Activated CD8-positive, alpha-beta memory T cell treated with anti-CD3 and anti-CD28 coated beads, Interleukin-2, amount 10 ng/mL, durations not matched to agents 7 days and 5 days (primary cell): ENCODE results near the gene S100A14. TPM values are rescaled to one million over a fixed set of nuclear protein-coding genes. Genes with fewer than 3 reads are reported as not detected.

Experiments used
- ATAC-seq: fragments of 150-1000 bp; cut with Tn5 transposase; one replicate; pipeline ENCODE4 v1.10.0; 2021; ENCODE audit warnings: moderate library complexity
- CTCF ChIA-PET: fragments of 350-600 bp; sonication (Branson Sonifier 250); formaldehyde crosslinking; loops from one replicate; lab custom pipeline; 2021; ENCODE audit warnings: antibody characterized with exemption; lab: Charles Lee
- DNase-seq: peaks from one replicate; pipeline ENCODE4 v3.0.0-alpha.2; 2020
- H3K27ac Mint-ChIP-seq: one replicate; pipeline ENCODE4 v1.8.0; 2021; ENCODE audit warnings: mild to moderate bottlenecking, mixed read lengths
- H3K27me3 Mint-ChIP-seq: one replicate; pipeline ENCODE4 v1.8.0; 2021; ENCODE audit warnings: mixed read lengths
- H3K36me3 Mint-ChIP-seq: one replicate; pipeline ENCODE4 v1.8.0; 2021; ENCODE audit warnings: mild to moderate bottlenecking, mixed read lengths
- H3K4me1 Mint-ChIP-seq: one replicate; pipeline ENCODE4 v1.8.0; 2021; ENCODE audit warnings: mixed read lengths
- H3K4me3 Mint-ChIP-seq: one replicate; pipeline ENCODE4 v1.8.0; 2021; ENCODE audit warnings: mild to moderate bottlenecking, moderate library complexity, mixed read lengths
- H3K9me3 Mint-ChIP-seq: one replicate; pipeline ENCODE4 v1.8.0; 2022; ENCODE audit warnings: low read depth, mixed read lengths
- total RNA-seq, 2 experiments: library from RNA; stranded (reverse); gene quantifications; one replicate each; pipeline ENCODE4 v1.2.3, GENCODE V29; 2021

The S100A14 gene
- total RNA-seq, 2 experiments from 2014 or later: not detected

DNA sequence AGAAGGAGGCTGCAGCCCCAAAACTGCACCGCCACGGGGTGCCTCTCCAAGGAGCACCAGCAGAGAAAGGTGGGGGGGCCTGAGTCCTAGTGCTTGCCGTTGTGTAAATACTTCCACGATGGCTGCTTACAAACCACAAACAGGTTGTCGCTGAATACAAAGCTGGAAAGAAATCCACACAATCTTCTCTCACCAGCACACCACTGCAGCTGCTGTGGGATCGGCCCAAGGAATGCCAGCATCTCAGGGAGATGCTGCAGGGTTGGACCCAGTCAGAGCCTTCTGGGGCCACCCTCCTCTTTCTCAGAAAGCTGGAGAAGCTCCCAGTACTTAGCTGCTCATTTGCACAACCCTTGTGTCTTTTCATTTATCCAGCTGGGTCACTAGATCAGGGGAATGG lies 3.0 kb upstream of the S100A14 start:
- no peak for ATAC-seq
- Mint-ChIP-seq H3K36me3 (no peaks in the 10 kb centered on the region), H3K27ac (no peak overlapping the region), H3K4me3 (no peak overlapping the region), H3K4me1 (no peaks in the 10 kb centered on the region), H3K27me3 (no peaks in the 10 kb centered on the region), H3K9me3 (no peaks in the 10 kb centered on the region)
- no peak for DNase-seq
- CTCF ChIA-PET: no interaction called here

GRCh38 chr1:153617663-153618062 lies 1.5 kb upstream of the S100A14 start:
- Mint-ChIP-seq H3K4me1 (no peaks in the 10 kb centered on the region), H3K36me3 (no peaks in the 10 kb centered on the region), H3K9me3 (no peaks in the 10 kb centered on the region), H3K27ac (no peak overlapping the region), H3K27me3 (no peaks in the 10 kb centered on the region), H3K4me3 (no peak overlapping the region)
- DNase-seq (no peak), ATAC-seq (no peak)
- CTCF ChIA-PET: no interaction called here

DNA sequence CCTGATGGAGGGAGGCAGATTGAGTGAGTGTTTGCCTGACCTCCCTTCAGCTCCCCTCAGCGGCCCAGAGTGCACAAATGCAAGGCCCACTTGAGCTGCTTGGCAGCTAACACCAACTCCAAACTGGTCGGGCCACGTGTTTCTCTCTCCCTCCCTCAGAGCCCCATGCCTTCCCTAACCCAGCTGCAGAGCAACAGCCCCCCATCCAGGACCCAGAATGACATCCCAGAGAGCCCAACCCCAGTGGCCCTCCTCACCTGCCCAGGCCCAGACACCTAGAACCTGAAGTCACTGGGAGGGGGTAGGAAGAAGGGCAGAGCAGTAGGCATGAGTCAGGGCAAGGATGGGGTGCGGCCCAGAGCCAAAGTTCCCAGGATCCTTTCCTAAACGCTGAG lies 789 bp upstream of the S100A14 start:
- no peaks in the 10 kb centered on the region for H3K27me3 Mint-ChIP-seq
- no peaks in the 10 kb centered on the region for H3K9me3 Mint-ChIP-seq
- H3K36me3 Mint-ChIP-seq: no peaks in the 10 kb centered on the region
- ATAC-seq (no peak), DNase-seq (no peak)
- H3K4me1 Mint-ChIP-seq: no peaks in the 10 kb centered on the region
- CTCF ChIA-PET: no interaction called here
- no peak overlapping the region for H3K27ac Mint-ChIP-seq
- H3K4me3 Mint-ChIP-seq: no peak overlapping the region

- DNase-seq (no peak), ATAC-seq (no peak)
- H3K9me3 Mint-ChIP-seq: no peaks in the 10 kb centered on the region
Observed at GRCh38 chr1:153615406-153615805, 719 bp downstream of the S100A14 start.

GRCh38 chr1:153614906-153615305 lies 1.2 kb downstream of the S100A14 start:
- no peaks in the 10 kb centered on the region for H3K9me3 Mint-ChIP-seq
- no peaks in the 10 kb centered on the region for H3K27me3 Mint-ChIP-seq
- no peak for ATAC-seq
- DNase-seq: no peak
- H3K36me3 Mint-ChIP-seq: no peaks in the 10 kb centered on the region
- CTCF ChIA-PET: interaction anchor here (1.0 to 1.2 kb wide), 2 partner anchors 82 to 120 kb away, joined by 3 read pairs; no protein-coding TSS in a partner anchor
- H3K4me3 Mint-ChIP-seq: no peak overlapping the region
- no peaks in the 10 kb centered on the region for H3K4me1 Mint-ChIP-seq
- no peak overlapping the region for H3K27ac Mint-ChIP-seq

More at GRCh38 chr1:153615406-153615805, 719 bp downstream of the S100A14 start:
- CTCF ChIA-PET: no interaction called here
- Mint-ChIP-seq H3K27ac (no peak overlapping the region), H3K4me1 (no peaks in the 10 kb centered on the region), H3K4me3 (no peak overlapping the region), H3K27me3 (no peaks in the 10 kb centered on the region), H3K36me3 (no peaks in the 10 kb centered on the region)

DNA sequence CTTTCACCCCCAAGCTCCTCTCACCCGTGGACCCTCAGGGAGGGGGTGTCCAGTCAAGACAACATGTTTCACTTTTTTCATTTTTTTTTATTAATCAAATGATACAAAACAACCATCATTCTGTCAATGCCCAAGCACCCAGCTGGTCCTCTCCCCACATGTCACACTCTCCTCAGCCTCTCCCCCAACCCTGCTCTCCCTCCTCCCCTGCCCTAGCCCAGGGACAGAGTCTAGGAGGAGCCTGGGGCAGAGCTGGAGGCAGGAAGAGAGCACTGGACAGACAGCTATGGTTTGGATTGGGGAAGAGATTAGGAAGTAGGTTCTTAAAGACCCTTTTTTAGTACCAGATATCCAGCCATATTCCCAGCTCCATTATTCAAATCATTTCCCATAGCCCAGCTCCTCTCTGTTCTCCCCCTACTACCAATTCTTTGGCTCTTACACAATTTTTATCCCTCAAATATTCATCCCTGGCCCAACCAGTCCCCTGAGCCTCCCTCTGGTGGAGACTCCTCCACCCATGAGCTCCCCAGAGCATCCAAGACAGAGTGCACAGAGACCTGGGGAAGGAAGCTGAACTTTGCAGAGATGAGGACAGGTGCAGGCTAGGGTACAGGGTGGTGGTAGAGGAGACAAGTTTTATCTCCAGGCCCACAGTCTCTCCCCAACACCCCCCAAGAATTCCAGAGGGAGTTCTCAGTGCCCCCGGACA lies 1.8 kb downstream of the S100A14 start:
- ATAC-seq: no peak
- DNase-seq: no peak
- no peaks in the 10 kb centered on the region for H3K4me1 Mint-ChIP-seq
- no peak overlapping the region for H3K4me3 Mint-ChIP-seq
- no peak overlapping the region for H3K27ac Mint-ChIP-seq
- H3K36me3 Mint-ChIP-seq: no peaks in the 10 kb centered on the region
- no peaks in the 10 kb centered on the region for H3K9me3 Mint-ChIP-seq
- no peaks in the 10 kb centered on the region for H3K27me3 Mint-ChIP-seq
- CTCF ChIA-PET: interaction anchor here (1.0 to 1.2 kb wide), 2 partner anchors 81 to 119 kb away, joined by 3 read pairs; no protein-coding TSS in a partner anchor

DNA sequence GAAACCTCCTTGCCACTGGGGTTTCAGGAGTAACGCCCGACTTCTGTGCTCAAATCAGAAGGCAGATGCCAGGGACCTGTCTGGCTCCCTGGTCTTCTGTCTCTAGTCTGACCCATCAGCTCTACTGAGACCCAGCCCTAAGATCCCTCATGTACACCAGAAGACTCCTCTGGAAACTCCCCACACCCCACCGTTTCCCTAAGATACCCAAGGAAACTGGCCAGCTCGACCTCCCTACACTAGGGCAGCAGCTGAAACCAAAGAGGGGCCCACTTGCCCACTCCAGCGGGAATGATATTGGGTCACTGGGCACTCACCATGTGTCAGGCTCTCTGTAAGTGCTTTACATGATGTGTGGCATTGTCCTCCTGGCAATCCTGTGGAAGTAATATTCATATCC lies 2.7 kb downstream of the S100A14 start:
- no peak for ATAC-seq
- CTCF ChIA-PET: no interaction called here
- Mint-ChIP-seq H3K27me3 (no peaks in the 10 kb centered on the region), H3K27ac (no peak overlapping the region), H3K9me3 (no peaks in the 10 kb centered on the region), H3K36me3 (no peaks in the 10 kb centered on the region), H3K4me1 (no peaks in the 10 kb centered on the region), H3K4me3 (no peak overlapping the region)
- no peak for DNase-seq

GRCh38 chr1:153612755-153613331 lies 3.3 kb downstream of the S100A14 start, which contains the start of gene S100A16:
TSS of gene S100A16 (minus strand) at chr1:153613137. CDS start at chr1:153608151, 4,986 bp downstream.
- Mint-ChIP-seq H3K27ac (no peak within 1 kb of the TSS), H3K4me3 (no peak within 1 kb of the TSS), H3K9me3 (no peaks in the 10 kb centered on the region), H3K36me3 (no peaks in the 10 kb centered on the region), H3K27me3 (no peaks in the 10 kb centered on the region), H3K4me1 (no peaks in the 10 kb centered on the region)
- no peak for DNase-seq
- CTCF ChIA-PET: no interaction called here
- no peak for ATAC-seq

GRCh38 chr1:153612111-153612754 lies 3.9 kb downstream of the S100A14 start:
- no peaks in the 10 kb centered on the region for H3K27me3 Mint-ChIP-seq
- H3K9me3 Mint-ChIP-seq: no peaks in the 10 kb centered on the region
- no peaks in the 10 kb centered on the region for H3K4me1 Mint-ChIP-seq
- ATAC-seq (no peak), DNase-seq (no peak)
- no peaks in the 10 kb centered on the region for H3K36me3 Mint-ChIP-seq
- CTCF ChIA-PET: no interaction called here
- no peak overlapping the region for H3K4me3 Mint-ChIP-seq
- H3K27ac Mint-ChIP-seq: no peak overlapping the region

GRCh38 chr1:153611356-153611755 lies 4.8 kb downstream of the S100A14 start:
- DNase-seq (no peak), ATAC-seq (no peak)
- Mint-ChIP-seq H3K36me3 (no peaks in the 10 kb centered on the region), H3K4me3 (no peak overlapping the region), H3K27ac (no peak overlapping the region), H3K27me3 (no peaks in the 10 kb centered on the region), H3K4me1 (no peaks in the 10 kb centered on the region), H3K9me3 (no peaks in the 10 kb centered on the region)
- CTCF ChIA-PET: interaction anchor here (0.6 kb wide), 1 partner anchor 75 kb away, joined by 3 read pairs; no protein-coding TSS in a partner anchor

DNA sequence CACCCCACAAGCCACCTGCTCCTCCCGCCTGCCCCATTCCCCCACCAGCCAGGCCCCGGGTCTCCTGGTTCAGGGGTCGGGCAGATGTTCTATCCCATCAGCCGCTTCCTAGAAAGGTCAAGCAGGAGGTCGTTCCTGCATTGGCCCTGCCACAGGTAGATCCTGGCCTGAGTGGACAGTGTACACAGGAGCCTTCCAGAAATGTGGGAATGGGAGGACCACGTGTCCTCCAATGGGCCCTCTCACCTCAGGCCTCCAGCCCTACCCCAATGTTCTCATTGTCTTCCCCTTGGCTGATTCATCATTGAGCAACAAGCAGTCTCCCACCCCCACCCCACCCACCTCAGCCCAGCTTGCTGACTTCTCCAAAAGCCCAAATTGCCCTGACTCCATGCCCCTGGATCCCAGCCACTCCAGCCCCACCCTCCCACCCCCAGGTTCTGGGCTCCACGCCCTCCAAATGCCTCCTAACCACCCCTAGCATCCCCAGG lies 5.3 kb downstream of the S100A14 start:
- ATAC-seq: no peak
- no peak overlapping the region for H3K27ac Mint-ChIP-seq
- H3K4me3 Mint-ChIP-seq: no peak overlapping the region
- no peaks in the 10 kb centered on the region for H3K9me3 Mint-ChIP-seq
- no peak for DNase-seq
- CTCF ChIA-PET: no interaction called here
- no peaks in the 10 kb centered on the region for H3K27me3 Mint-ChIP-seq
- H3K4me1 Mint-ChIP-seq: no peaks in the 10 kb centered on the region
- H3K36me3 Mint-ChIP-seq: no peaks in the 10 kb centered on the region

DNA sequence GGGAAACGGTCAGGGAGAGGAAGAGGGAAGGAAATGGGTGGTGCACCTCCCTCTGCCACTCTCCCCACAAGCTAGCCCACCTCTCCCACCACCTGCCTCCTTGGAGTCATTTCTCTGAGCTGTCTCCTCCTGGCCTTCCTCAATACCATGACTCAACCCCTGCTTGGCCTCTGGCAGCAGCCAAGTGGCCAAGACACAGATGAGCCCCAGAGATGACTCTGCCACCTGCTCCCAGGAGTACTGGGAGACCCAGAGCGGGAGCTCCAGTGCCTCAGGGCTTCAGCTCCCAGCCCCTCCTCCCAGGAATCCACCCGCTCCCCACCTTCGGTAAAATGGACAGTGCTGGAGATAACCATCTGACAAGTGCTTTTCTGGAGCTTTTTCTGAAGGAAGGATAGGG lies 5.8 kb downstream of the S100A14 start:
- CTCF ChIA-PET: no interaction called here
- Mint-ChIP-seq H3K4me3 (no peak overlapping the region), H3K27me3 (no peaks in the 10 kb centered on the region), H3K27ac (no peak overlapping the region), H3K9me3 (no peaks in the 10 kb centered on the region), H3K4me1 (no peaks in the 10 kb centered on the region), H3K36me3 (no peaks in the 10 kb centered on the region)
- ATAC-seq: no peak
- DNase-seq: no peak

DNA sequence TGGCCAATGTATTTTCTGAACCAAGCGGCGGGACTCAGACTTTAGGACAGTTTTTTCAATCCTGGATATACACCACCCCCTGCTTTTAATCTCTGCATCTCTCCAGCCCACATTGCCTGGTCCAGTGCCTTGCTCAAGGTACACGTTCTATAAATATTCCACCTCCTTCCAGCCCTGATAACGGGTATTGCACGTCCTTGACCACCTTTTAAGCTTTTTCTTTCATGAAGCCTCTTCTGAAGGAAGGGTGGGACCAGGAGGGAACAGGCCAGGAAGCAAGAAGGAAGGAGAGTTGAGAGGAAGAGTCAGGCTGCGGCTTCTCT lies 6.6 kb downstream of the S100A14 start:
- CTCF ChIA-PET: no interaction called here
- Mint-ChIP-seq H3K4me1 (no peaks in the 10 kb centered on the region), H3K4me3 (no peak overlapping the region), H3K27ac (no peak overlapping the region), H3K27me3 (no peaks in the 10 kb centered on the region), H3K36me3 (no peaks in the 10 kb centered on the region), H3K9me3 (no peaks in the 10 kb centered on the region)
- DNase-seq (no peak), ATAC-seq (no peak)
